Stimulated activated CD8-positive, alpha-beta memory T cell treated with anti-CD3 and anti-CD28 coated beads, Interleukin-7, amount 100 ng/mL, for 4 hours (primary cell): ENCODE results near the gene C3orf18.
A peak's percentile ranks its signal among the peaks of the same experiment; 100 is the strongest.

Experiments used
- DNase-seq, 2 donors: peaks; one replicate each; pipeline ENCODE4 v3.0.0-alpha.2; 2020; ENCODE audit warnings: low read depth in 2 of 2

C3orf18 gene

DNA sequence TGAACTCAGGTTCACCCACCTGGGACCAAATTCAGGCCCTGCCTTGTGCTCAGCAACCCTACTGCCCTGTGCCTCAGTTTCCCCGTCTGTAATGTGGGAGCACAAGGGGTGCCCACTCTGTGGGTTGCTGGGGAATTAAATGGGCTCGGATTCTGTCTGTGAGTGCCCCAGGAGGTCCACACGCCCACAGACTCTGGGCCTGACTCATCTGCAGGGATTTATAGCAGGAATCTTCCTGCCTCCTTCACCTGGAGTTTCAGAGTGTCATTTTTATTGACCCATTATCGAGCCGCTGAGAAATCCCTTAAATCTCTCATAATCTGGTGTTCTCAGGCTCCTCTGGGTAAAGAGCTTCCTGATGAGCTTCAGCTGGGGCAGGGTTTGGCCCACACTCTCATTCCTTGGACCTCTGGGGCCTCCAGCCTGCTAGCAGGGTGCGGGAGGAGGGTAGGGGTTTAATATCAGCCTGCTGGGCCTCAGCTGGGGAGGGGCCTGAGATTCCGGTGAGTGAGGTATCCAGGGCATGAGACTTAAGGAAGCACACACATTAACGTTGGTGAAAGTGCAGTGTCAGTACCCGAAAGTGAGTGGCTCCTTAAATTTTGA is 16.4 kb downstream of the C3orf18 start:
- no peak for DNase-seq

DNA sequence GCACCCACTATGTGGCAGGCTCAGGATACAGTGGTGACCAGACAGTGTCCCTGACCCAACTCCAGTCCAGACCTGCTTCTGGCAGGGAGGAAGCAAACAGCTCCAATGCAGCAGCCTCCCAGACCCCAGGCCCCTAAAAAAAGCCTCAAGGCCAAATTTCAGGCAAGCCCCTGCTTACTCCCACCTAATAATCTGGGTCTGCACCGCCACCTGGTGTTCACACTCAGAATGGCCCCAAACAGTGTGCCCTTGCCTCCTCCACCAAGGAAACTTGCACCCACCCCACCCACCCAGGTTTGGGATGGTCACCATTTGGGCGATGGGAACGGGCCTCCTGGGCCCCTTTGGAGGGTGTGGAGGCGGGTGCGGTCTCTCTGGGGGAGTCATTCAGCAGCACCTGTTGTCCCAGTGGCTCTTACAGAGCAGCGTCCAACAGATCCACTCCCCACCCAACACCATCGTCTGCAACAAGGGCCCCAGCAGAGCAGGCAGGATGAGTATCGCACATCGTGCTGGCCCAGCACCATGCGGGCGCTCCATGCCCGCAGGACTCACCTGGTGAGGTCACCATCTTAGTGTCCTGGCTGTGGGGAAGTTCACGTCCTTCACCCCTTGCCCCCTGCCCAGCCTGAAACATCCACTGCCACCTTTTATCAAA is 17.3 kb downstream of the C3orf18 start:
- DNase-seq: peak; percentile 32 to 34

DNA sequence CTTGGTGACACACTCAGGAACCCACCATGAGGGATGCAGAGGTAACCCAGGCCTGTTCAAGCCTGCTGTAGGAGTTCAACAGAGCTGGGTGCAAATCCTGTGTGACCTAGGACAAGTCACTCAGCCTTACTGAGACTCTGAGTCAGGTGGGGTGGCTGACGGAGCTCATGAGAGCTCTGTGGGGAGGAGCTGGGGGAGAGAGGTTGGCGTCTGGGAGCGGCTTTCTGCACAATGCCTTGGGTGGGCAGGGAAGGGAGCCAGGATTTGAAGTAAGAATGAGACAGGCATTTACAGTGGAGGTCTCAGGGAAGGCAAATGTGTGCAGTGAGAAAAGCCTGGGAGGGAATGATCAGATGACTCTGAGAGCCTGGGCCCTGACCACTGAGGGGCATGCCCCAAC is 18.3 kb downstream of the C3orf18 start:
- DNase-seq: no peak

DNA sequence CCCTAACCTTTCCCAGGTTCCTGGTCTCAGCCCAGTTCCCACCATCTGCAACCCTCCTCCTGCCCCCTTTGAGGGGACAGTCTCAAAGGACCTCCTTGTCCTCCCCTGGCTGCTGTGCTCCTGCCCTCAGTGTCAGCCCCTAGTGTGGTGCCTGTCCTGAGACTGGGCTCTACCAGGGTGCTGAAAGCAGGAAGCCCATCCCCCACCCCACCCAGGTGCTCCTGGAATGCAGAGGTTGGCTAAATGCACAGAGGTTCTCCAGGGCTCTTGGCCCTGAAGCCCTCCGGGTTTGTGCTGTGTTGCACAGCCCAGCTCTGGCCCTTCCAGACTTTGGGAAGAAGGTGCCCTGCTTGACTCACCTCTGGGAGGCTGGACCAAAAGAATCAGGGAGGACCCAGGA is 21.8 kb downstream of the C3orf18 start:
- no peak for DNase-seq

DNA sequence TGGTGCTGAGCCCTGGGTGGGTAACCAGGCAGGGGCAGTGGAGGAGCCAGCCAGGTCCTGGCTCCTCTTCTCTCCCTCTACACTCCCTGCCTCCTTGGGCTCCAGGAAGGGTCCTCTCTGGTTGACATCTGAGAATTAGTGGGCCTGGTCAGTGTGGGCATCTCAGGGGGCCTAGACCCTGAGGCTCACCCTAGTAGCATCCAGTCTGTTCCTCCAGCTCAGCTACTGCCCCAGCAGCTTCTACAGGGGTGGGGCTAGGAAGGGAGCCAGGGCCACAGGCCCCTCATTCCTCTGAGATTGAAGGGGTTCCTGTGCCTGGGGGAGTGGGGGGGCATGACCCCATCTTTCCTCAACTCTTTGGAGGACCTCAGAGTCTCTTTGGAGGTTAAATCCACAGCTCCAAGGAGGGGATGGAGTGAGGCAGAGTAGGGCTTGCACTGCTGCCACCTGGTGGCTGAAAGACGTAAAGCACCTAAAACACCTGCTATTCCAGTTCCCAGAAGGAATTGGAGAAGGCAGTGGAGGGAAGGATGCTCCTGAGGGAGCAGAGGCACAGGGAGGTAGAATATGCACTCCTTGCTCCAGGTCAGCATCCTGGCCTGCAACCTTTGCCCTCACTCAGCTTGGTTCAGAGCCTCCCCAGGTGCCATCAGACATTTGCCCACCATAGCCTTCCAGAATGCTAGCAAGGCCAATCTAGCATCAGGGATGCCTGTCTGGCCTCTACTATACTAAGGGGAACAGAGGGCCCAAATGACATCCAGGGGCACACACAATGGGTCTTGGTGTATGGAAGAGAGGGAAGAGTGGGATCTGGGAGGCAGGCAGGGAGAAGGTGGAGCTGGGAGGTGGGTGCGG is 25.1 kb downstream of the C3orf18 start:
- peak; percentile 24 for DNase-seq

DNA sequence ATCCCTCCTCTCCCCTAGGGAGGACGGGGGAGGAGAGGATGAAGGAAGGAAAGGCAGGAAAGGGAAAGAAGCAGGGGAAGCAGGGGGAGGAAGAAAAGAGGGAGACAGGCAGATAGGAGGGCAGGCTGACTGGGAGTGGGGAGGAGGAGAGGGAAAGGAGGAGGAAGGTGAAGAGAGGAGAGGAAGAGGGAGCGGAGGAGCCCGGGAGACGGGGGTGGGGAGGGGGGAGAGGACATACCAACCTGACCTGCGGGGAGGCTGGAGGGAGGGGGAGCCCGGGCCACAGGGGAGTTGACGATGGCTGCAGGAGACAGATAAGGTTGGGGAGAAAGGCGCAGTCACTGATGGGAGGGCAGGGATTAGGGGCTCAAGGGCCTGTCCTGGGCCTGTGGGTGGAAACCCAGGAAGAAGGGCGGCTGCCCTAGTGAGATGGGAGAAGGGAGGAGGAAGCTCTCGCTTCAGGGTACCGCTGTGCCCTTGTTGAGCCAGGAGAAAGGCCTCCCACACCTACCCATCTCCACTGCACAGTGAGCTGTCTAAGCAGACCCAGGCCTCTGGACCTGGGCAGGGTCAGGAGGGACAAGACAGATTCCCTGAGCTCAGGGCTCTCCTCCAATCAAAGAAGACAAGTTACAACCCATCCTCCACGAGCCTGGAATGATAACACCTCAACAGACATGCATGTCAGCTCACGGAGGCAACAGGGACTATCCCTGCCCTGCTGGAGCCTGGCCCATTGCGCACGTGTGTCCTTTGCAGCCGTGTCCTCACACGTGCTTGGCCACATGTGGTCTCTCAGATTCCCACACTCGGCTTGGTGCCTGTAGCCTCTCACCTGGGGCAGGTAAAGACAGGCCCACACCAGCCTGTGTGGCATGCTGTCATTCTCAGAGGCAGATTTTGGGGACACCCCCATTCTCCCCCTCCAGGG is 27.9 kb downstream of the C3orf18 start:
- DNase-seq: no peak

DNA sequence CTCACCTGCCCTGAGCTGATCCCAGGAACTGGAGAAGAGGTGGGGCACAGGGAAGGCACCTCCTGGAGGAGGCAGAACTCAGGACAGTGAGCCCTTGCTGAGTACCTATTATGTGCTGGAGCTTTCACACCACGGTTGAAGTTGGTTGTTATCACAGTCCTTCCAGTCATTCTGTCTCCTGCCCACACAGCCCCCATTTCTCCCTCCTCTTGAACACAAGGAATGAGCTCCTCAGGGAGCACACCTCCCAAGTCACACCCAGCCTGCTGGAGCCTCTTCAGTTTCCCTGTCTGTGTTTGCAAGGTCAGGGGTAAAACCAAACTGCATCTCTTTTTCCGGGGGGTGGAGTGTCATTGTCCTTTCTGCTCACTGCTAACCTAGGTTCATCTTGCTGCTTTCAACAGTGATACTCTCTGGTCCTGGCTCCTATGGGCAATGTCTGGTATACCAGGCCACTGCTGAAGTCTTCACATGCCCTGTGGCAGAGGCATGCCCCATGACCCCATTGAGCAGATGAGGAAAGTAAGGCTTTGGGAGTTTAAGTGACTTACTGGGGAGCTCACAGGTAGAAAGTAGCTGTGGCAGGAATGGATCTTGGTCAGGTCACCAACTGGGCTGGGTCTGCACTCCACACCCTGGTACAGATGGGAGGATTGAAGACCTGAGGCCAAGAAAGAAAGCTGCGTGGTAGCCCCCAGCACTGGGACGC is 30.0 kb downstream of the C3orf18 start:
- no peak for DNase-seq

DNA sequence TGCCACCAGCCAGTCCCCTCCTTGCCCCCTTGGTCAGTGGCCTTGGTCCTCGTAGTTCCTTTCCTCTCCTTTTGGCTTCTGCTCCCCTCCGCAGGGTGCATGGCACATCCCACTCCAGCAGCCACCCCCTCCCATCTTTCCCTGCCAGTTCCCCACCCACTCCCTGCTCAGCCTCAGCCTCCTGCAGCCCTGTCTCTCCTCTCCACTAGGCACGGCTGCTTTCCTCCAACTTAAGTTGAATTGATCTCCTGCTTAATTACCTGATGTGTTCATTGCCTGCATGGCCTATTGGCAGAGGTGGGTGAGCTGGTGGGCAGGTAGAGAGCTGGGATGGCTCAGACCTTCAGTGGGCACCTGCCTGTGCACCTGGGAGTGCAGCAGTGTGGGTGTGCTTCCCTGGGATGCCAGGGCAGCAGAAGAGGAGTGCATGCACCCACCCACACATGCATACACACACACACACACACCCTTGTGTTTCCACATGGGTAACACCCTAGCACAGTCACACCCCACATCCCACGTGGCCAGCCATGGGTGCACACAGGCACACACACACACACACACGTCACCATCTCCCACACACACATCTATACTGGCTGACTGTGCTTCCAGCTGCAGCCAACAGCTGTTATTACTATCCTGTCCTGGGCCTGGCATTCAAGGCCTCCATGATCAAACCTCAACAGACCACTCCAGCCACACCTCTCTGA is 30.9 kb downstream of the C3orf18 start:
- DNase-seq: no peak

DNA sequence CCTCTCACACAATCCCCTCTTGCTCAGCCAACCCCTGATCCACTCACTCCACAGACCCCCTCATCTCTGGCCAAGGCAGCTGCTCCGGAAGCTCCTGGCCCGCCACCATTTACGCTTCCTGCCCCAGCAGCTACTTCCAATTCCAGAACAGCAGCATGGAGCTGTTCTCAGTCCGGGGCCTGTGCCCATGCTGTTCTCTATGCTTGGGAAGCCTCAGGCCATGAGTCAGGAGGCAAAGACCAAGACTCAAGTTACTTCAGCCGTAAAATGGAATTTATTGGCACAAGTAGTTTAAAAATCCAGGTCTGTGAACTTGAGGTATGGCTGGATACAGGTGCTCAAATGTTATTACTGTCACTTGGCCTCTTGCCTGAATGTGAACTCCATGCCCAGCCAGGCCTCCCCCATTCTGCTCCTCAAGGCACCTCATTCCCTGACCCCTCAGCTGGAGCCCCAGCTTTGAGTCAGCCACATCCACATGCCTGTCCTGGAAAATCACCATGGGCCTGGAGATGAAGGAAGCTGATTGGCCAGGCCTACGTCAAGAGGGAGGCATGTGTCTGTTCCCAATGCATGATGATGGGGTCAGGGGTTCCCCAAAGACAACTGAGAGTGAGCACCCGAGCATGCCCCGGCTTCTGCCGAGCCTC is 32.7 kb downstream of the C3orf18 start:
- DNase-seq: no peak

DNA sequence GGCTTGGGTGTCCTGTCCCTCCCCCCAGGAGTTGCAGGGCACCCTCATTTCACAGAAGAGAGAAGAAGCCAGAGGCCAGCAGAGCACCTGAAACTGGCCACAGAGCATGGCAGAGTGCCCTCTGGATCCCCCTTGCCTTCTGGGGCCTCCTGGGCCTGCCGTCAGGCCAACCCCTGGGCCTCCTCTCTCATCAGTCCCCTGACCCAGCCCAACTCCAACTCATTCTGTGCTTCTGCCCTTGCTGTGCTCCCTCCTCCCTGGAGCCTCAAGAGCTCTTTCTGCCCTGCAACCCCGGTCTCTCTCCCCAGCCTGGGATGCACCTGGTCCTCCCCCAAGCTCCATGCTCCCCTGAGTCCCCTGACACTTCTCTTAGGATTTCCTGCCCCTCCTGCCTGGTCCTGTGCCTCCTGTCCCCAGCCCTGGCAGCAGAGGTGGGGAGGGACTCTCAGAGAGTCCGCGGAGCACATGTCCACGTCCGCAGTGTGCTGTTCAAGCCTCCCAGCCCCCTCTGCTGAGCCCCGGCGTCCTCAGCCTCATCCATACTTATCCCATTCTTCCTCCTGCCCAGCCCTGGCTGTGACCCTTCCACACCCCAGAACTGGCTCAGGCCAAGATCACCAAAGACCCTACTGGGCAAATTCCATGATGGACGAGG is 33.6 kb downstream of the C3orf18 start:
- DNase-seq: no peak

DNA sequence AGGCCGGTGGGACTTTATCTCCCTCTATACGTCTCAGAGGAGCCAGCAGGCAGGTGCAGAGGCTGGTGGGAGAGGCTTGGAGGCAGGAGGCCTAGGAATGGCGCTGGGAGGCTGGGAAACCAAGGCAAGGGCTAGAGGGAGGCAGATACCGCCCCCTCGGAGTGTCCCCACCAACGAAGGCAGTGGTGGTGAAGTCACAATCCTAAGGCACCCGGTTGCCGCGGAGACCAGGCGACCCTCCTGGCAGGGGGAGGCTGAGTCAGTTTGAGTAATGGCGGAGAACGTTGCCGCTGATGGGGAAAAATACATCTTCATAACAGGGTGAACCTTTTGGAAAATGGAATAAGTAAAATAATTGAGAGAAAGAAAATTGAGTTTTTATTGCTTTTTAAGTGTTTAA is 34.2 kb downstream of the C3orf18 start:
- DNase-seq: no peak

DNA sequence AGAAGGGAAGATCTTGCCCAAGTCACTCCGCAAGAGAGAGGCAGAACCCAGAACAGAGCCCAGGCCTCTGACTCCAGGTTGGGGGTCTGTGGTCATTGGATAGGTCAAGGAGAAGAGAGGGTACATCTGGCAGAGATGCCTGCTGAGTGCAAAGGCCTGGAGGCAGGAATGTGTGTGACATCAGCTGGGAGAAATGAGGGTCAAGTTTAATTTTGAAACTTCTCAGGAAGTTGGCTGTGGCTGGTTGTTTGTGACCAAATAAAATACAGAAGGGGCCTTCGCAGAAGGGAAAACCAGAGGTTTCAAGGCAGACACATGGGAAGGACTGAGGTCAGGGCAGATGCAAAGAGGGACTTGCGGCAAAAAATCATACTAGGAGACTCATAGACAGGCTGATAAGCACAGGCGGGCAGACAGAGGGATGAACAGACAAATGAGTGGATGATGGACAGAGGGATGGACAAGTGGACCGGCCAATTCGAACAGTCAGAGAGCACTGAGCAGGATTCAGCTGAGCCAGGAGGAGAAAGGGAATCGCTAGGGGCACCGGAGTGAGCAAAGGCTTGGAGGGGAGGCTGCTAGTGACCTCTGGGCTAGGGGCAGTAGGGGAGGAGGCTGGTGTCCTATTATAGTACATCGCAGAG is 35.4 kb downstream of the C3orf18 start:
- no peak for DNase-seq

DNA sequence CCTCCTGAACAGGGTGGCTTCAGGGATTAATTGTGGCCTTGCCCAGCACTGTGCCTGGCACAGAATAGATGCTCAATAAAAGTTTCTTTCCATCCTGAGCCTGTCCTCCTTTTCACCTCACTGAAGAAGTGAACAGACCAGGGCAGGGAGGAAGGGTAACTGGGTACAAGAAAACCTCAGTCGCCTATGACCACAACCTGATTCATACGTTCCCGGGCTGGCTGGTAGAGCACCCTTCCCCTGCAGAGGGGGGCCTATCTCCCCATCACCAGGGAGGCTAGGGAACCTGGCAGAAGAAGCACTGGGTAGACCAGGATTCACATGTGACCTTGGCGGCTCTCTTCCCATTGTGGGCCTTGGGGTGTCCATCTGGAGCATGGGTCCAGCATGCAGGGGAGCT is 36.3 kb downstream of the C3orf18 start:
- DNase-seq: no peak

DNA sequence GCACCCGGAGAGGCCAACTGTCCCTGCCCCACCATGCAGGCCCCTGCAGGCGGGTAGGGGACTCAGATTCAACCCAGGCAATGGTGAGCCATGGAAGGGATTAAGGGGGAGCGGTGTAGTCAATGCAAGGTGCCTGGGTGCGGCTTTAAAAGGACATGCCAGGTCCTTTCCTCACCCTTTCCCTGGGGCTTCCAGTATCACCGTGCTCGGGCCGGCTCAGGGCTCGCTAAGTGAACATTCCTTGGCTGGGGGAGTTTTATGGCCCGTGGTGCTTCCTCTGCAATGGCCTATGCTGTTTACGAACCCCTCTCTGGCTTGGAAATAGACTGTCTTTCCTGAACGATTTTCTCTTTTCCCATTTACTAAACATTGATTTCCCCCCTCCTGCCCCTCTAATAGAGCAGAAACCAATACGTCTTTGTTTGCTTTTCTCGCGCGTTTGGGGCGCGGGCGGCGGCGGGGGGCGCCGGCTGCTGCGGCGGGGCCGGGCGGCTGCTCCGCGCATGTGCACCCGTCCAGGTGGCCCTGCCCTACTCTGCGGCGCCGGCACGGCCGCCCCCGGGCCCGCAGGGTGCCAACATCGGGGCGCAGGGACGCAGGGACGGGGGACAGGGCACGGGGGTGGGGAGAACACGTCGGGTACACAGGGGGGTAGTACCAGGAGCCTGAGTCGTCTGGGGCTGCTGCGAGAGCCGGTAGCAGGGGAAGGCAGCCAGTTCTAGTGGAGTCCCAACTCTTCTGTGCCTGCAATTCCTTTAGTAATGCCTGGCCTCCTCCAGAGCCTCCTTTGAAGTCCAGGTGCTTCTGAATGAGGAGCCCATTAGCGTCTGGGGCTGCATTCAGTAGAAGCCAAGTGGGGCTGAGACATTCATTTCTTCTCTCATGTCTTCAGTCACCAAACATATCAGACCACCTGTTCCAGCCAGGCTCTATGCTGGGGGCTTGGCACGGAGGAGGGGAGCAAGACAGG is 37.3 kb downstream of the C3orf18 start:
- DNase-seq: no peak

DNA sequence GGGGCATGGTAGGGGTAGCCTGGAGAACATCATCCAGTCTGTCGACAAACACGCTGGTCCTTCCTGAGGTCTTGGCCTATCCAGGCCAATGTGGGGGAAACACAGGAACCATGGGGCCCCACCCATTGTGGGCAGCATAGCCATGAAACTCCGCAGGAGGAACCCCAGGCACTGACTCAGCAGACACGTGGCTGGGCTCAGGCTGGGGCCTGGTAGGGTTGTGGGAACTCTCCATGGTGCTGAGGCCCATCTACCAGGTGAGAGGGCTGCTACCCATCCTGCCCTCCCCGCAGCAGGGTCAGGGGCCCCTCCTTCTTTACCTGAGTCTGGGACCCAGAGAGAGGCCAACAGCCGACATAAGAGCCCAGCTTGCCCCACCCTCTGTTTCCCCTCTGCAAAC is 41.6 kb downstream of the C3orf18 start:
- DNase-seq: peak in 1 of 2 donors; percentile 29

DNA sequence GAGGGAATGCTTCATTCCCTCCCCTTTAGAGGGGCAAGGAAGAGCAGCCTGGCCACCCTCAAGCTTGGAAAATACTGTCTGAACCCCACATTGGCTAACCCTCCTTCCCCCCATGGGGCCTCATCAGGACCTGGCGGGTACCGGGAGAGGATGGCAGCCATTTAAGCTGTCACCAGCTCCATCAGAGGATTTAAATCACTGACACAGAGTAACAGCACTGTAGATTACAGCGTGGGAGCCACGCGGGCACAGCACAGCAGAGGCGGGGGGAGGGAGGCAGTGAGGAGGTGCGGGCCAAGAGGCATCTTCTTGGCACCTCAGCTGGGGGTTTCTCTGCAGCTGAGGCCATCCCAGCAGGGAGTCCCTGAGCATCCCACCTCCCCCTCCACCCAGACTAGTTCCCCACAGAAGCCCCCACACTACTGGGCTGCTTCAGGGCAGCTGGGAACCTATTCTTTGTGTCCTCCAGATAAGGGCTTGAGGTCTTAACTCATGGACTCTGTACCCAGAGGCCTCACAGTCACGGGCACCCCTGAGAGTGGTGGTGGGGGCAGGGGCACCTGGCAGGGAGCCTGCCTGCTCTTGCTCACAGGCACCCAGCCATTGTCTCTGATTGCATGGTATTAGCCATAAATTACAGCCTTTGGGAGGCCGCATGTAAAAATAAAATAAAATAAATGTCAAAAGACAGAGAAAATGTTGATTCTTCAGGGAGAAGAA is 42.2 kb downstream of the C3orf18 start:
- DNase-seq: no peak

DNA sequence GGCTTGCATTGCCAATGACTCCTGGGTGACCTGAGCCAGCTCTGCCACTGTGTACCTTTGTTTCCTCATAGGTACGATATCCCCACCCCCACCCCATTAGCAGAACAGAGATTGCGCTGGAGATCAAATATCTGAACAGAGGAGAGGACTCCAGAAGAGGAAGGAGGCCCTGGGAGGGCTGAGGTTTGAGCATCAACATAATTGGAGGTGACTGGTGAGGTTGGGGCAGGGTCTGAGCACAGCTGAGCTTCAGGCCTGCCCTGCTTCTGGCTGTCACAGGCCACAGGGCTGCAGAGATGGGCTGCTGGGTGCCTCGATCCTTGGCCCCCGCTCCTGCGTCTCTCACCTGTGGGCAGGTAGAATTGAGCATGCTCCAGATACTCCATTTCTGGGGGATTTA is 42.8 kb downstream of the C3orf18 start:
- no peak for DNase-seq
